LHCN-M2 (cell line): ENCODE data around the gene RBM25. TPM values are rescaled to one million over a fixed set of nuclear protein-coding genes. Genes with fewer than 3 reads are reported as not detected.
"Not testable (repeated sequence)": the region's sequence is repeated elsewhere in the genome, so short reads cannot be mapped to it uniquely, and the experiment has no call there.

Source experiments
- DNase-seq: peaks from one replicate; pipeline ENCODE4 v3.0.0-alpha.2; 2012; ENCODE audit warnings: low read depth
- total RNA-seq: library from RNA; depleted of rRNA; stranded (reverse); fragments of >200 nt; gene quantifications from 2 replicates; pipeline ENCODE4 v1.2.3, GENCODE V29; 2014; rRNA removed

RBM25 gene
- total RNA-seq, 1 experiment from 2014 or later = 45.3 TPM

DNA sequence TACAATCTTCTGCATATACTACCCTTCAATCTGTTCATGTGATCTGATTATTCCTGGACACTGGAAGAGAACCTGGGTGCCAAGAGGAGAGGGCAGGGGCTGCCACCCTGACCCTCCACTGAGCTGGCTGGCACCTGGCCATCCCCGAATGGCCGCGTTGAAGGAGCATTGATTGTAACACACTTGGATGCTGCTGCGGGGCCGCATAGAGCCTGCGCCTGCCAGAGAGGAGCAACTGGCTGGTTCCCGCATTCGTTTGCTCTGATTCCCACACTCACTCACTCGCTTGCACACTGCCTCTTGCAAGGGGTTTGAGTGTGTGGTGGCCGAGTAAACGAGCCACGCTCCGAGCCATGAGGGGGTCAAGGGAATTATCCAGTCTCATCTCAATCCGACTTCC, 110.4 kb downstream of the RBM25 start:
- DNase-seq = no peak

DNA sequence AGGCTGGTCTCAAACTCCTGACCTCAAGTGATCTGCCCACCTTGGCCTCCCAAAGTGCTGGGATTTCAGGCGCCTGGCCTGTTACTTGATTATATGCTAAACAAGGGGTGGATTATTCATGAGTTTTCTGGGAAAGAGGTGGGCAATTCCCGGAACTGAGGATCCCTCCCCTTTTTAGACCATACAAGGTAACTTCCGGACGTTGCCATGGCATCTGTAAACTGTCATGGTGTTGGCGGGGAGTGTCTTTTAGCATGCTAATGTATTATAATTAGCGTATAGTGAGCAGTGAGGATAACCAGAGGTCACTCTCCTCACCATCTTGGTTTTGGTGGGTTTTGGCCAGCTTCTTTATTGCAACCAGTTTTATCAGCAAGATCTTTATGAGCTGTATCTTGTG, 111.5 kb downstream of the RBM25 start:
- DNase-seq = not testable (repeated sequence)

DNA sequence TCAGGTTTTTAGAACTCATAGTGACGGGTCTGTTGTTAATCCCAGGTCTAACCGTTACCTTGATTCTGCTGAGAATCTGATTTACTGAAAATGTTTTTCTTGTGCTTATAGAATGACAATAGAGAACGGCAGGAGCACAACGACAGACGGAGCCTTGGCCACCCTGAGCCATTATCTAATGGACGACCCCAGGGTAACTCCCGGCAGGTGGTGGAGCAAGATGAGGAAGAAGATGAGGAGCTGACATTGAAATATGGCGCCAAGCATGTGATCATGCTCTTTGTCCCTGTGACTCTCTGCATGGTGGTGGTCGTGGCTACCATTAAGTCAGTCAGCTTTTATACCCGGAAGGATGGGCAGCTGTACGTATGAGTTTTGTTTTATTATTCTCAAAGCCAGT, 112.4 kb downstream of the RBM25 start:
- no peak for DNase-seq

DNA sequence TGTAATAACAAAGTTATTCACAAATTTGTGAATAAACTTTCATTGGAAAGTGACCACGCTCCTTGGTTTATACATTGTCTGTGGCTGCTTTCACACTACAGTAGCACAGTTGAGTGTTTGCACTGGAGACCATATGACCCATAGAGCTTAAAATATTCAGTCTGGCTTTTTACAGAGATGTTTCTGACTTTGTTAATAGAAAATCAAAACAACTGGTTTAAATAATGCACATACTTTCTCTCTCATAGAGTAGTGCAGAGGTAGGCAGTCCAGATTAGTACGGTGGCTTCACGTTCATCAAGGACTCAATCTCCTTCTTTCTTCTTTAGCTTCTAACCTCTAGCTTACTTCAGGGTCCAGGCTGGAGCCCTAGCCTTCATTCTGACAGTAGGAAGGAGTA, 114.2 kb downstream of the RBM25 start:
- DNase-seq = no peak

GRCh38 chr14:73173092-73173735, 114.9 kb downstream of the RBM25 start:
- DNase-seq = peak; percentile 43

Other genes starting within 250 kb of the RBM25 start
- 9.5 and 11.1 TPM in 2 replicates for gene DPF3, start 164.4 kb upstream of the RBM25 start, total RNA-seq
- gene DCAF4, start 132.1 kb upstream of the RBM25 start, total RNA-seq = 16.1 and 20.5 TPM in 2 replicates
- gene ZFYVE1, start 31.4 kb upstream of the RBM25 start, total RNA-seq = 14.6 and 16.3 TPM in 2 replicates
- gene PSEN1, start 78.0 kb downstream of the RBM25 start, total RNA-seq = 29.9 and 38.6 TPM in 2 replicates
- 0.06 and 0.63 TPM in 2 replicates for gene PAPLN, start 179.0 kb downstream of the RBM25 start, total RNA-seq